HG03064 (cell line): ENCODE measurements around the gene AKAP10.
"Not testable (repeated sequence)": the region's sequence is repeated elsewhere in the genome, so short reads cannot be mapped to it uniquely, and the experiment has no call there.

ENCODE experiments used
- ATAC-seq: cut with Tn5 transposase; IDR thresholded peaks from one replicate; pipeline ENCODE4 v1.9.1; 2021; ENCODE audit warnings: low read depth; ENCODE audit not compliant: unreplicated experiment

Gene AKAP10

GRCh38 chr17:19935169-19935568 lies 42.5 kb downstream of the AKAP10 start:
- ATAC-seq: no peak

- no peak for ATAC-seq
These were observed 44.0 kb downstream of the AKAP10 start for GRCh38 chr17:19933628-19934027.

- ATAC-seq: no peak
These were observed 44.4 kb downstream of the AKAP10 start for GRCh38 chr17:19933221-19933620.

GRCh38 chr17:19928299-19928698 lies 49.3 kb downstream of the AKAP10 start:
- ATAC-seq: no peak

- ATAC-seq: no peak
These were observed 62.2 kb downstream of the AKAP10 start for GRCh38 chr17:19915245-19915978.

- ATAC-seq: no peak
These were observed 66.6 kb downstream of the AKAP10 start for GRCh38 chr17:19911033-19911432.

GRCh38 chr17:19909139-19909538 lies 68.5 kb downstream of the AKAP10 start:
- no peak for ATAC-seq

GRCh38 chr17:19905502-19905901 lies 72.1 kb downstream of the AKAP10 start:
- no peak for ATAC-seq

GRCh38 chr17:19904924-19905323 lies 72.7 kb downstream of the AKAP10 start:
- no peak for ATAC-seq

GRCh38 chr17:19904412-19904811 lies 73.2 kb downstream of the AKAP10 start:
- ATAC-seq: no peak

GRCh38 chr17:19900809-19901208 lies 76.8 kb downstream of the AKAP10 start:
- no peak for ATAC-seq

GRCh38 chr17:19897903-19898302 lies 79.7 kb downstream of the AKAP10 start:
- ATAC-seq: no peak

- no peak for ATAC-seq
These were observed 80.4 kb downstream of the AKAP10 start for GRCh38 chr17:19897090-19897837.

GRCh38 chr17:19896679-19897078 lies 80.9 kb downstream of the AKAP10 start:
- no peak for ATAC-seq

- not testable (repeated sequence) for ATAC-seq
These were observed 87.1 kb downstream of the AKAP10 start for GRCh38 chr17:19890554-19890953.

- ATAC-seq: not testable (repeated sequence)
These were observed 87.6 kb downstream of the AKAP10 start for GRCh38 chr17:19890001-19890400.

GRCh38 chr17:19886116-19886515 lies 91.5 kb downstream of the AKAP10 start:
- ATAC-seq: no peak

- no peak for ATAC-seq
These were observed 94.0 kb downstream of the AKAP10 start for GRCh38 chr17:19883537-19884215.

GRCh38 chr17:19880393-19880792 lies 97.2 kb downstream of the AKAP10 start:
- no peak for ATAC-seq

- ATAC-seq: no peak
These were observed 100.2 kb downstream of the AKAP10 start for GRCh38 chr17:19877364-19877945.

GRCh38 chr17:19876529-19877161 lies 101.0 kb downstream of the AKAP10 start:
- ATAC-seq: no peak
